Thyroid gland (tissue), 4 donors: ENCODE results near the gene CCDC15. TPM values are rescaled to one million over a fixed set of nuclear protein-coding genes. Genes with fewer than 3 reads are reported as not detected.

ENCODE experiments used
- DNase-seq, 2 donors: peaks; one replicate each; pipeline ENCODE4 v3.0.0-alpha.2; 2019
- H3K27ac ChIP-seq, 3 donors: fragments of 200-600 bp; sonication (generic); 1 replicate in 2 of 3; 2 replicates in 1 of 3; pipeline ENCODE4 v1.5.1; 2016 to 2019; ENCODE audit warnings: mild to moderate bottlenecking in 1 of 3, moderate library complexity in 1 of 3
- H3K27me3 ChIP-seq: fragments of 200-600 bp; sonication (generic); one replicate; pipeline ENCODE4 v1.5.1; 2019
- H3K36me3 ChIP-seq, 2 donors: fragments of 200-600 bp; sonication (generic); one replicate each; pipeline ENCODE4 v1.5.1; 2016 to 2019
- H3K4me1 ChIP-seq, 2 donors: fragments of 200-600 bp; sonication (generic); one replicate each; pipeline ENCODE4 v1.5.1; 2017 to 2019
- H3K4me3 ChIP-seq, 3 donors: fragments of 200-600 bp; sonication (generic); replicated peaks in 1 of 3; 1 replicate in 2 of 3; 2 replicates in 1 of 3; pipeline ENCODE4 v1.5.1; 2016; ENCODE audit warnings: mild to moderate bottlenecking in 1 of 3
- H3K9me3 ChIP-seq: fragments of 200-600 bp; sonication (generic); one replicate; pipeline ENCODE4 v1.5.1; 2017
- CTCF ChIP-seq, 6 experiments: fragments of 200-600 bp in 3 of 6; fragments of 450-650 bp in 3 of 6; sonication (generic) in 3 of 6; IDR thresholded peaks; one replicate each; pipeline ENCODE4 v1.5.1; 2016 to 2019; ENCODE audit warnings: antibody characterized with exemption in 6 of 6, mild to moderate bottlenecking in 2 of 6, inconsistent platforms in 1 of 6, moderate library complexity in 1 of 6
- POLR2A ChIP-seq, 2 donors: fragments of 450-650 bp; IDR thresholded peaks; one replicate each; pipeline ENCODE4 v1.6.1; 2017; ENCODE audit warnings: antibody characterized with exemption in 2 of 2, mild to moderate bottlenecking in 2 of 2, moderate library complexity in 1 of 2
- WGBS, 2 donors: methylation state at CpG; one replicate each; pipeline ENCODE4 v1.1.5; 2017; 5-methylcytosine and 5-hydroxymethylcytosine counted together
- intact Hi-C: fragments of 100-400 bp; cut with DNase I; formaldehyde crosslinking; loops from one replicate; pipeline ENCODE4 v1.15.1; 2023
- total RNA-seq, 4 donors: library from RNA; depleted of rRNA; stranded (reverse); fragments of >200 nt; gene quantifications; one replicate each; pipeline ENCODE4 v1.2.3, GENCODE V29; 2016

CCDC15 gene
- total RNA-seq, 4 donors from 2014 or later = 0.33 to 2.8 (median 1.1) TPM

- Histone ChIP-seq H3K4me3 (no peak overlapping the region), H3K4me1 (no peaks in the 10 kb centered on the region), H3K27ac (no peak overlapping the region), H3K36me3 (no peaks in the 10 kb centered on the region), H3K9me3 (no peaks in the 10 kb centered on the region), H3K27me3 (no peaks in the 10 kb centered on the region)
- TF ChIP-seq CTCF (IDR thresholded peaks at IDR 0.05) = no peak
- TF ChIP-seq POLR2A (IDR thresholded peaks at IDR 0.05) = no peak
- 92 to 97% methylated on average over 3 of the region's 3 CpGs for WGBS, 2 donors
- intact Hi-C loops = no loop called here
- DNase-seq = no peak
Measured at GRCh38 chr11:124976531-124976930, 22.5 kb downstream of the CCDC15 start.

- no peak overlapping the region for H3K27ac ChIP-seq
- no peaks in the 10 kb centered on the region for H3K36me3 ChIP-seq
- WGBS, 2 donors = 71 to 79% methylated on average over 2 of the region's 2 CpGs
- H3K4me3 ChIP-seq = no peak overlapping the region
- H3K9me3 ChIP-seq = no peaks in the 10 kb centered on the region
- DNase-seq = no peak
- TF ChIP-seq POLR2A (IDR thresholded peaks at IDR 0.05) (no peak), CTCF (IDR thresholded peaks at IDR 0.05) (no peak)
- no peaks in the 10 kb centered on the region for H3K4me1 ChIP-seq
- intact Hi-C loops = no loop called here
- H3K27me3 ChIP-seq = no peaks in the 10 kb centered on the region
Measured at GRCh38 chr11:124977006-124977405, 23.0 kb downstream of the CCDC15 start.

- intact Hi-C loops = no loop called here
- no peak for TF ChIP-seq POLR2A (IDR thresholded peaks at IDR 0.05)
- TF ChIP-seq CTCF (IDR thresholded peaks at IDR 0.05) = no peak
Measured at GRCh38 chr11:124978316-124978715, 24.3 kb downstream of the CCDC15 start.

GRCh38 chr11:124982043-124982442, 28.0 kb downstream of the CCDC15 start:
- Histone ChIP-seq H3K4me1 (no peaks in the 10 kb centered on the region), H3K27ac (no peak overlapping the region), H3K9me3 (no peaks in the 10 kb centered on the region), H3K4me3 (no peak overlapping the region), H3K36me3 (no peaks in the 10 kb centered on the region), H3K27me3 (no peaks in the 10 kb centered on the region)
- no peak for DNase-seq
- intact Hi-C loops = no loop called here
- TF ChIP-seq CTCF (IDR thresholded peaks at IDR 0.05) = no peak
- no peak for TF ChIP-seq POLR2A (IDR thresholded peaks at IDR 0.05)

More at GRCh38 chr11:124978316-124978715, 24.3 kb downstream of the CCDC15 start:
- Histone ChIP-seq H3K36me3 (no peaks in the 10 kb centered on the region), H3K9me3 (no peaks in the 10 kb centered on the region), H3K4me1 (no peaks in the 10 kb centered on the region), H3K27ac (no peak overlapping the region), H3K4me3 (no peak overlapping the region), H3K27me3 (no peaks in the 10 kb centered on the region)
- WGBS, 2 donors = 94 to 97% methylated on average over 2 of the region's 2 CpGs
- no peak for DNase-seq

GRCh38 chr11:124983674-124984511, 29.9 kb downstream of the CCDC15 start:
- Histone ChIP-seq H3K27ac (no peak overlapping the region), H3K9me3 (no peaks in the 10 kb centered on the region), H3K27me3 (no peaks in the 10 kb centered on the region), H3K36me3 (no peaks in the 10 kb centered on the region), H3K4me1 (no peaks in the 10 kb centered on the region), H3K4me3 (no peak overlapping the region)
- no peak for TF ChIP-seq POLR2A (IDR thresholded peaks at IDR 0.05)
- TF ChIP-seq CTCF (IDR thresholded peaks at IDR 0.05) = no peak
- 91 to 92% methylated on average over 13 to 14 of the region's 17 CpGs for WGBS, 2 donors
- intact Hi-C loops = no loop called here
- no peak for DNase-seq
